ENCODE measurements around the gene UBTD2. TPM values are rescaled to one million over a fixed set of nuclear protein-coding genes. Genes with fewer than 3 reads are reported as not detected.

The UBTD2 gene
- total and polyA plus RNA-seq, 9 of the 15 experiments (the other 6 are each of a cell fraction or from before 2014, with no cell fraction given), result 0.01 to 0.46 (median 0.15) TPM; not detected in 1

DNA sequence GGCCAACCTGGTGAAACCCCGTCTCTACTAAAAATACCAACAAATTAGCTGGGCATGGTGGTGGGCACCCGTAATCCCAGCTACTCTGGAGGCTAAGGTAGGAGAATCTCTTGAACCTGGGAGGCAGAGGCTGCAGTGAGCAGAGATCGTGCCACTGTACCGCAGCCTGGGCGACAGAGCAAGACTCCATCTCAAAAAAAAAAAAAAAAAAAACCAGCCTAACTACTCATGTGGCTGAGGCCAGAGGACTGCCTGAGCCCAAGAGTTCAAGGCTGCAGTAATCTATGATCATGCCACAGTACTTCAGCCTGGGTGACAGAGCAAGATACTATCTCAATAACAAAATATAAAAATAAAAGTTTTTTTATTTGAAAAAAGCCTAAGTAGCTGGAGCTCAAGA, 3.2 kb downstream of the UBTD2 start (continued):
- TF ChIP-seq, protein P1, sequence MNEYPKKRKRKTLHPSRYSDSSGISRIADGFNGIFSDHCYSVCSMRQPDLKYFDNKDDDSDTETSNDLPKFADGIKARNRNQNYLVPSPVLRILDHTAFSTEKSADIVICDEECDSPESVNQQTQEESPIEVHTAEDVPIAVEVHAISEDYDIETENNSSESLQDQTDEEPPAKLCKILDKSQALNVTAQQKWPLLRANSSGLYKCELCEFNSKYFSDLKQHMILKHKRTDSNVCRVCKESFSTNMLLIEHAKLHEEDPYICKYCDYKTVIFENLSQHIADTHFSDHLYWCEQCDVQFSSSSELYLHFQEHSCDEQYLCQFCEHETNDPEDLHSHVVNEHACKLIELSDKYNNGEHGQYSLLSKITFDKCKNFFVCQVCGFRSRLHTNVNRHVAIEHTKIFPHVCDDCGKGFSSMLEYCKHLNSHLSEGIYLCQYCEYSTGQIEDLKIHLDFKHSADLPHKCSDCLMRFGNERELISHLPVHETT (CRISPR knock-in tag; conservative IDR thresholded peaks at IDR 0.05 in 1 of 2, IDR thresholded peaks at IDR 0.05 in 1 of 2), result no peak
- TF ChIP-seq BDP1 (IDR thresholded peaks at IDR 0.05; ENCODE audit: insufficient read depth, insufficient read length) (no peak), DACH1 (IDR thresholded peaks at IDR 0.05; ENCODE audit: partially characterized antibody) (no peak), TCF3 (CRISPR knock-in tag; IDR thresholded peaks at IDR 0.05) (no peak), SMARCA4 (IDR thresholded peaks at IDR 0.05) (no peak)
- TF ChIP-seq, protein P2, sequence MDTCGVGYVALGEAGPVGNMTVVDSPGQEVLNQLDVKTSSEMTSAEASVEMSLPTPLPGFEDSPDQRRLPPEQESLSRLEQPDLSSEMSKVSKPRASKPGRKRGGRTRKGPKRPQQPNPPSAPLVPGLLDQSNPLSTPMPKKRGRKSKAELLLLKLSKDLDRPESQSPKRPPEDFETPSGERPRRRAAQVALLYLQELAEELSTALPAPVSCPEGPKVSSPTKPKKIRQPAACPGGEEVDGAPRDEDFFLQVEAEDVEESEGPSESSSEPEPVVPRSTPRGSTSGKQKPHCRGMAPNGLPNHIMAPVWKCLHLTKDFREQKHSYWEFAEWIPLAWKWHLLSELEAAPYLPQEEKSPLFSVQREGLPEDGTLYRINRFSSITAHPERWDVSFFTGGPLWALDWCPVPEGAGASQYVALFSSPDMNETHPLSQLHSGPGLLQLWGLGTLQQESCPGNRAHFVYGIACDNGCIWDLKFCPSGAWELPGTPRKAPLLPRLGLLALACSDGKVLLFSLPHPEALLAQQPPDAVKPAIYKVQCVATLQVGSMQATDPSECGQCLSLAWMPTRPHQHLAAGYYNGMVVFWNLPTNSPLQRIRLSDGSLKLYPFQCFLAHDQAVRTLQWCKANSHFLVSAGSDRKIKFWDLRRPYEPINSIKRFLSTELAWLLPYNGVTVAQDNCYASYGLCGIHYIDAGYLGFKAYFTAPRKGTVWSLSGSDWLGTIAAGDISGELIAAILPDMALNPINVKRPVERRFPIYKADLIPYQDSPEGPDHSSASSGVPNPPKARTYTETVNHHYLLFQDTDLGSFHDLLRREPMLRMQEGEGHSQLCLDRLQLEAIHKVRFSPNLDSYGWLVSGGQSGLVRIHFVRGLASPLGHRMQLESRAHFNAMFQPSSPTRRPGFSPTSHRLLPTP (IDR thresholded peaks at IDR 0.05; ENCODE audit: borderline replicate concordance, extremely low read depth, insufficient read length), result no peak
- TF ChIP-seq, protein P3, sequence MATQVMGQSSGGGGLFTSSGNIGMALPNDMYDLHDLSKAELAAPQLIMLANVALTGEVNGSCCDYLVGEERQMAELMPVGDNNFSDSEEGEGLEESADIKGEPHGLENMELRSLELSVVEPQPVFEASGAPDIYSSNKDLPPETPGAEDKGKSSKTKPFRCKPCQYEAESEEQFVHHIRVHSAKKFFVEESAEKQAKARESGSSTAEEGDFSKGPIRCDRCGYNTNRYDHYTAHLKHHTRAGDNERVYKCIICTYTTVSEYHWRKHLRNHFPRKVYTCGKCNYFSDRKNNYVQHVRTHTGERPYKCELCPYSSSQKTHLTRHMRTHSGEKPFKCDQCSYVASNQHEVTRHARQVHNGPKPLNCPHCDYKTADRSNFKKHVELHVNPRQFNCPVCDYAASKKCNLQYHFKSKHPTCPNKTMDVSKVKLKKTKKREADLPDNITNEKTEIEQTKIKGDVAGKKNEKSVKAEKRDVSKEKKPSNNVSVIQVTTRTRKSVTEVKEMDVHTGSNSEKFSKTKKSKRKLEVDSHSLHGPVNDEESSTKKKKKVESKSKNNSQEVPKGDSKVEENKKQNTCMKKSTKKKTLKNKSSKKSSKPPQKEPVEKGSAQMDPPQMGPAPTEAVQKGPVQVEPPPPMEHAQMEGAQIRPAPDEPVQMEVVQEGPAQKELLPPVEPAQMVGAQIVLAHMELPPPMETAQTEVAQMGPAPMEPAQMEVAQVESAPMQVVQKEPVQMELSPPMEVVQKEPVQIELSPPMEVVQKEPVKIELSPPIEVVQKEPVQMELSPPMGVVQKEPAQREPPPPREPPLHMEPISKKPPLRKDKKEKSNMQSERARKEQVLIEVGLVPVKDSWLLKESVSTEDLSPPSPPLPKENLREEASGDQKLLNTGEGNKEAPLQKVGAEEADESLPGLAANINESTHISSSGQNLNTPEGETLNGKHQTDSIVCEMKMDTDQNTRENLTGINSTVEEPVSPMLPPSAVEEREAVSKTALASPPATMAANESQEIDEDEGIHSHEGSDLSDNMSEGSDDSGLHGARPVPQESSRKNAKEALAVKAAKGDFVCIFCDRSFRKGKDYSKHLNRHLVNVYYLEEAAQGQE (IDR thresholded peaks at IDR 0.05; ENCODE audit: borderline replicate concordance), result no peak
- TF ChIP-seq, protein P3 (CRISPR knock-in tag; IDR thresholded peaks at IDR 0.05; ENCODE audit: low read depth), result no peak
